ENCODE measurements around the gene MICAL3. TPM values are rescaled to one million over a fixed set of nuclear protein-coding genes. Genes with fewer than 3 reads are reported as not detected.

MICAL3 gene
- total RNA-seq, 1 experiment from 2014 or later, result 47.1 TPM

- Histone ChIP-seq H3K36me3 (ENCODE audit: control insufficient read depth, insufficient read depth, low read length) (no peaks in the 10 kb centered on the region), H3K27me3 (ENCODE audit: control insufficient read depth, insufficient read depth, low read length) (no peaks in the 10 kb centered on the region), H3K4me3 (ENCODE audit: low read depth in 2 of 2, low read length in 2 of 2) (no peak overlapping the region), H3K9me3 (ENCODE audit: control insufficient read depth, insufficient read depth, low read depth, low read length) (no peaks in the 10 kb centered on the region), H3K4me1 (ENCODE audit: control insufficient read depth, insufficient read depth, low read length) (peaks cover 6% of the 10 kb centered on the region; the same call in 1 of the 2 replicates), H3K27ac (ENCODE audit: low read length) (no peak overlapping the region)
- intact Hi-C loops (cut with micrococcal nuclease; ENCODE audit: unreplicated experiment) (no loop called here), in situ Hi-C loops (cut with HindIII; ENCODE audit: low pct_unique_long_range_greater_than_20kb, low sequenced_read_pairs) (no loop called here)
- POLR2A ChIA-PET, result no interaction called here
- BruUV-seq (replicated peaks), result no TSS peak
- no peak for DNase-seq (ENCODE audit: low read depth, low spot score)
- TF ChIP-seq CTCF (IDR thresholded peaks at IDR 0.05) (no peak), SIN3A (IDR thresholded peaks at IDR 0.05; ENCODE audit: borderline replicate concordance, insufficient read depth, low read depth, low read length) (no peak)
- no peak for ATAC-seq
- CTCF ChIA-PET, result no interaction called here
Measured at GRCh38 chr22:17965538-17966402, 58.6 kb downstream of the MICAL3 start.

- Histone ChIP-seq H3K36me3 (ENCODE audit: control insufficient read depth, insufficient read depth, low read length) (no peaks in the 10 kb centered on the region), H3K4me1 (ENCODE audit: control insufficient read depth, insufficient read depth, low read length) (peaks cover 6% of the 10 kb centered on the region; the same call in 1 of the 2 replicates), H3K27ac (ENCODE audit: low read length) (no peak overlapping the region), H3K27me3 (ENCODE audit: control insufficient read depth, insufficient read depth, low read length) (no peaks in the 10 kb centered on the region), H3K4me3 (ENCODE audit: low read depth in 2 of 2, low read length in 2 of 2) (no peak overlapping the region), H3K9me3 (ENCODE audit: control insufficient read depth, insufficient read depth, low read depth, low read length) (no peaks in the 10 kb centered on the region)
- no peak for DNase-seq (ENCODE audit: low read depth, low spot score)
- intact Hi-C loops (cut with micrococcal nuclease; ENCODE audit: unreplicated experiment), result no loop called here
- TF ChIP-seq REST (IDR thresholded peaks at IDR 0.05; ENCODE audit: insufficient read depth in 1 of 2, low read depth in 2 of 2, low read length in 1 of 2) (no peak), POLR2AphosphoS5 (IDR thresholded peaks at IDR 0.05; ENCODE audit: low read depth, low read length) (no peak), SIN3A (IDR thresholded peaks at IDR 0.05; ENCODE audit: borderline replicate concordance, insufficient read depth, low read depth, low read length) (no peak), CTCF (IDR thresholded peaks at IDR 0.05) (no peak), TCF7L2 (IDR thresholded peaks at IDR 0.05; ENCODE audit: low read depth, low read length) (no peak)
- in situ Hi-C loops (cut with HindIII; ENCODE audit: low pct_unique_long_range_greater_than_20kb, low sequenced_read_pairs), result no loop called here
- ChIA-PET POLR2A (no interaction called here), CTCF (no interaction called here)
- no peak for ATAC-seq
- no TSS peak for BruUV-seq (replicated peaks)
Measured at GRCh38 chr22:17964643-17965042, 59.7 kb downstream of the MICAL3 start.

All from Panc1 (cell line).